ENCODE results near the gene PPFIA2. TPM values are rescaled to one million over a fixed set of nuclear protein-coding genes. Genes with fewer than 3 reads are reported as not detected.

PPFIA2 gene
- total RNA-seq, 4 donors from 2014 or later = 0.11 to 0.89 (median 0.32) TPM; not detected in 1

DNA sequence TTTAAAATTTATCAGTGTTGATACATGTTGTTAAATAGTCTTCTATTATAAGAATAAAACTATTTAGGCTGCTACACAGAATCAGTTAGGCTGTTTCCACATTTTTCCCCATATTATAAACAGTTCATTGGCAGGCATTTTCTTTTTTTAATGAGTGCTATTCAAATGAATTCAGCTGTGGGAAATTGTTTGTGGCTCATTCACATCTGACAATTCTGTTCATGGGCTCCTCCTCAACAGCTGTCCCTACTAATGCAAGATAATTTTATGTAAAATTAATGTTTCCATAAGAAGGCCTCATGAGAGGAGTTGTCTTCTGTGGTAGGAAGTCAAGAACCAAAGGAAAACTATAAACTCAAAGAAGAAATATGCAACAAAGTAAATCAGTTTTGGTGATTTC is 218.0 kb downstream of the PPFIA2 start:
- no peak overlapping the region for H3K27ac ChIP-seq
- no peak for TF ChIP-seq EP300 (IDR thresholded peaks at IDR 0.05)
- TF ChIP-seq, protein P1, sequence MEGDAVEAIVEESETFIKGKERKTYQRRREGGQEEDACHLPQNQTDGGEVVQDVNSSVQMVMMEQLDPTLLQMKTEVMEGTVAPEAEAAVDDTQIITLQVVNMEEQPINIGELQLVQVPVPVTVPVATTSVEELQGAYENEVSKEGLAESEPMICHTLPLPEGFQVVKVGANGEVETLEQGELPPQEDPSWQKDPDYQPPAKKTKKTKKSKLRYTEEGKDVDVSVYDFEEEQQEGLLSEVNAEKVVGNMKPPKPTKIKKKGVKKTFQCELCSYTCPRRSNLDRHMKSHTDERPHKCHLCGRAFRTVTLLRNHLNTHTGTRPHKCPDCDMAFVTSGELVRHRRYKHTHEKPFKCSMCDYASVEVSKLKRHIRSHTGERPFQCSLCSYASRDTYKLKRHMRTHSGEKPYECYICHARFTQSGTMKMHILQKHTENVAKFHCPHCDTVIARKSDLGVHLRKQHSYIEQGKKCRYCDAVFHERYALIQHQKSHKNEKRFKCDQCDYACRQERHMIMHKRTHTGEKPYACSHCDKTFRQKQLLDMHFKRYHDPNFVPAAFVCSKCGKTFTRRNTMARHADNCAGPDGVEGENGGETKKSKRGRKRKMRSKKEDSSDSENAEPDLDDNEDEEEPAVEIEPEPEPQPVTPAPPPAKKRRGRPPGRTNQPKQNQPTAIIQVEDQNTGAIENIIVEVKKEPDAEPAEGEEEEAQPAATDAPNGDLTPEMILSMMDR (IDR thresholded peaks at IDR 0.05) = no peak
- TF ChIP-seq POLR2A (IDR thresholded peaks at IDR 0.05) = no peak
- no peak for TF ChIP-seq POLR2AphosphoS5 (IDR thresholded peaks at IDR 0.05)
- no peaks in the 10 kb centered on the region for H3K9me3 ChIP-seq
- DNase-seq (ENCODE audit: low spot score in 2 of 2) = no peak
- no peaks in the 10 kb centered on the region for H3K4me1 ChIP-seq
- no peaks in the 10 kb centered on the region for H3K36me3 ChIP-seq
- H3K27me3 ChIP-seq = no peaks in the 10 kb centered on the region
- H3K4me3 ChIP-seq = no peak overlapping the region

DNA sequence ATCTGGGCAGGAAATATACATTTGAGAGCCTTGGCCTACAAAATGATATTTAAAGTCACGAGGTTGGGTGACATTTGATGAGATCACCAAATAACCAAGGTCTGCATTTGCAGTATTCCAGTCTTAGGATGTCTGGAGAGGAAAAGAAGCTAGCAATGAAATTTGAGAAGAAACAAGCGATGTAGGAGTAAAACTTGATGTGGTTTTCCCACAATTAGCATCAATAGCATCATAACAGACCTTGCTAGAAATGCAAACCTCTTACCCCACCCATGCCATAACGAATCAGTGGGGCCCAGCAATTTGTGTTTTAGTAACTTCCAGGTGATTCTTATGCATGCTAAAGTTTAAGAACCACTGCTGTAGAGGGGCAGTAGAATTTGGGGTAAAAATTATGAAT is 219.9 kb downstream of the PPFIA2 start:
- TF ChIP-seq, protein P1 (IDR thresholded peaks at IDR 0.05) = no peak
- TF ChIP-seq POLR2A (IDR thresholded peaks at IDR 0.05) = no peak
- no peak for TF ChIP-seq EP300 (IDR thresholded peaks at IDR 0.05)
- no peak for TF ChIP-seq POLR2AphosphoS5 (IDR thresholded peaks at IDR 0.05)
- Histone ChIP-seq H3K4me1 (no peaks in the 10 kb centered on the region), H3K9me3 (no peaks in the 10 kb centered on the region), H3K36me3 (no peaks in the 10 kb centered on the region), H3K27ac (no peak overlapping the region), H3K27me3 (no peaks in the 10 kb centered on the region), H3K4me3 (no peak overlapping the region)
- 66% methylated on average over 3 of the region's 3 CpGs for WGBS
- DNase-seq (ENCODE audit: low spot score in 2 of 2) = no peak

DNA sequence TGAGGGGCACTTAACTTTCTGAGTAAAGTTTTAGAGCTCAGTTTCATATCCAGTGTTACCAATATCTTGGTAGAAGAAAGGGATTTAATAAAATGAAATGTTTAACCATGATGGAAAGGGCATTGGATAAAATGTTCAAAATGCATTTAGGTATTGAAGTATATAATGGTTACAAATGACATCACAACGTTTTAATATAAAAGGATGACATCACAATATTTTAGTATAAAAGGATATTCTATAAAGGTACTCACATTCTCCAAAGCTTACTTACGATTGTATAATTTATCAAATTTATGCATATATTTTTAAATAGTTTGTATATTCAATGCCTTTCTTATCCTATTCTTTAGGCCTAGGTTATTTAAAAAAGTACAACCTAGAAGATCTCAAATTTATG is 226.1 kb downstream of the PPFIA2 start:
- TF ChIP-seq, protein P1 (IDR thresholded peaks at IDR 0.05) = no peak
- no peak for TF ChIP-seq POLR2AphosphoS5 (IDR thresholded peaks at IDR 0.05)
- Histone ChIP-seq H3K27ac (no peak overlapping the region), H3K4me3 (no peak overlapping the region), H3K9me3 (no peaks in the 10 kb centered on the region), H3K4me1 (no peaks in the 10 kb centered on the region), H3K36me3 (no peaks in the 10 kb centered on the region), H3K27me3 (no peaks in the 10 kb centered on the region)
- 69% methylated on average over 2 of the region's 2 CpGs for WGBS
- DNase-seq (ENCODE audit: low spot score in 2 of 2) = no peak

DNA sequence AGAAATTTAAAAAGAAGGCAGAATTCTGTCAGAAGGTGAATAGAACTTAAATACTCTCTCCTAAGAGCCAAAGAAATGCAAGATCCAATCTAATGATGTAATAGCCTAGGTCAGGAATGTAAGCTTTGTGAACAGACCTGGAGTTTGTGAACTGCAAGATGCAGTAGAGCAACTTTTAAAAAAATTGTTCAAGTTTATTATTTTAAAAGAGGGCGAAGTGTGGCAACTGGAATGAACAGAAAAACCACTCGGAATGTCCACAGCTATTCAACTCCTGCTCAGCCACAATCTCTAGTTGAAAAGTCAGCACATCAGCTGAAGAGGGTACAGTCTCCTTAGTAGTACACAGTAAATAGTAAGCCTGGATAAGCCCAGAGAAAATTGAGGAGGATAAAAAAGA is 228.8 kb downstream of the PPFIA2 start:
- Histone ChIP-seq H3K27me3 (no peaks in the 10 kb centered on the region), H3K36me3 (no peaks in the 10 kb centered on the region), H3K4me1 (no peaks in the 10 kb centered on the region), H3K4me3 (no peak overlapping the region), H3K27ac (no peak overlapping the region), H3K9me3 (no peaks in the 10 kb centered on the region)
- DNase-seq (ENCODE audit: low spot score in 2 of 2) = no peak
- 68% methylated on average over 2 of the region's 2 CpGs for WGBS
- no peak for TF ChIP-seq EP300 (IDR thresholded peaks at IDR 0.05)
- no peak for TF ChIP-seq POLR2AphosphoS5 (IDR thresholded peaks at IDR 0.05)
- TF ChIP-seq, protein P1 (IDR thresholded peaks at IDR 0.05) = no peak
- TF ChIP-seq POLR2A (IDR thresholded peaks at IDR 0.05) = no peak

DNA sequence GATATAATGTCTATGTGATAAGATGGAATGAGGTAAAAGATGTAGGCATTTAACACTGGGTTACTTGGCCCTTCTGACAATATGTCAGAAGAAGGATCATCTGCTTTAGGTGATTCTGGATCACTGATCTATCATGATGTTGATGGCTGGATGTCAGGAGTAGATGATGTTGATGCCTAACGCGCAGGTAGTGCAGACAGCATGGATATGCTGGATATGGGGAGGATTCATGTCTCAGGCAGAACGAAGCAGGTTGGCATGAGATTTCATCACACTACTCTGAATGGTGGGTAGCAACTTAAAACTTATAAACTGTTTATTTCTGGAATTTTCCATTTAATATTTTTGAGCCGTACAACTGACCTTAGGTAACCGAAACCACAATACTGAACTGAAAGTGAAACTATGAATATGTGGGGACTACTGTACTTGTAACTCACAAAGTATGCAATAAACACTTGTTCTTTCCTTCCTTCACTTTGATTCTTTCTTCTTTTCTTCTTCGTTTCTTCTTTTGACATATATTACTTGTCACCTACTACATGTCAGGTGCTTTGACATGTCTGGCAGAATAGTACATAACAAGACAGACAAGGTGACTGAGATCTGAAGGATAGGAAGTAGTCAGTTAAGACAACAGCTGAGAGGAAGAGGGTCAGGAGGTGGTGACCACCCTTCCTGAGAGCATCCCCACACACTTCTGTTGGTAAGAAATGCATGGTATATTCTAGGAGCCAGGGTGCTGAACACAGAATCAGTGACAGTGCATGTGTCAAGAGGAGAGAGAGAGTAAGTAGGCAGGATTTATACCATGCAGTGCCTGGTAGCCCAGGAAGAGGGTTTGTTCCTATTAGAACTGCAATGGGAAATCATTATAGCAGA is 238.8 kb downstream of the PPFIA2 start:
- H3K4me3 ChIP-seq = no peak overlapping the region

More for the DNA sequence above, 238.8 kb downstream of the PPFIA2 start:
- no peaks in the 10 kb centered on the region for H3K9me3 ChIP-seq
- H3K27ac ChIP-seq = no peak overlapping the region
- no peak for DNase-seq (ENCODE audit: low spot score in 2 of 2)
- no peaks in the 10 kb centered on the region for H3K36me3 ChIP-seq
- H3K4me1 ChIP-seq = no peaks in the 10 kb centered on the region
- no peak for TF ChIP-seq POLR2AphosphoS5 (IDR thresholded peaks at IDR 0.05)
- no peak for TF ChIP-seq POLR2A (IDR thresholded peaks at IDR 0.05)
- no peak for TF ChIP-seq EP300 (IDR thresholded peaks at IDR 0.05)
- TF ChIP-seq, protein P1 (IDR thresholded peaks at IDR 0.05) = no peak
- H3K27me3 ChIP-seq = no peaks in the 10 kb centered on the region
- WGBS = 76% methylated on average over 6 of the region's 6 CpGs

All from suprapubic skin (tissue), 4 donors.